WI38 (cell line): Measurements from ENCODE around the gene NEK10.

Experiments used
- H3K4me3 ChIP-seq: 2 replicates; pipeline ENCODE4 v1.5.1; 2011; ENCODE audit warnings: low read depth, mild to moderate bottlenecking, control low read depth, low read length
- TF ChIP-seq, protein P1 (sequence below): IDR thresholded peaks from 2 replicates; pipeline ENCODE4 v1.5.1; 2012; ENCODE audit warnings: low read depth, mild to moderate bottlenecking, control low read depth, low read length

NEK10 gene

DNA sequence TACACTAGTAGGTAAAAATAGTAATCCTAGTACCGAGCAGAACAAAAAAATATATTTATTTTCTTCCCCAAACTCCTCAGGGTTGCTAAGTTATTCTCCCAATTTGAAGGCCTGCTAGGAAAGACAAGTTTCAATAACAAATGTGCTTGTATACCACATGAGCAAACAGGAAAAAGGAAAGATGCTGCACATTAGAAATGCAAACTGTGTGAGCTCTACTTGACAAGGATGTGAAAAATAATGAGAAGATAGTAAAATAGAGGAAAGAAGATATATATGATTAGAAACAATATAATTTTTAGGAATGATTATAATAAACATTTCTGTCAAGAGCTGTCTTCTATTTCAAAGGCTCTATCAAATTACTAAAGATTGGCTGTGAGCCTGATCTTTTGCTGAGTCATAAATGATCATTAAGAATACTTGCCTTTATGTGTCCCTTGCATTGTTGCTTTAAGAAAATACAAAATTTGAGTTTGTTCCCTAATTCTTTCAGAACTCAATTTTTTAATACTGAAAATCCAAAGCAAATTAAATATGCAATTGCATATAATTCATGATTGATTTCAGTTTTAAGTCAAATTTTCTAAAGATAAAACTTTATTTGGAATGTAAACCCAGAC, 174.2 kb downstream of the NEK10 start:
- TF ChIP-seq, protein P1, sequence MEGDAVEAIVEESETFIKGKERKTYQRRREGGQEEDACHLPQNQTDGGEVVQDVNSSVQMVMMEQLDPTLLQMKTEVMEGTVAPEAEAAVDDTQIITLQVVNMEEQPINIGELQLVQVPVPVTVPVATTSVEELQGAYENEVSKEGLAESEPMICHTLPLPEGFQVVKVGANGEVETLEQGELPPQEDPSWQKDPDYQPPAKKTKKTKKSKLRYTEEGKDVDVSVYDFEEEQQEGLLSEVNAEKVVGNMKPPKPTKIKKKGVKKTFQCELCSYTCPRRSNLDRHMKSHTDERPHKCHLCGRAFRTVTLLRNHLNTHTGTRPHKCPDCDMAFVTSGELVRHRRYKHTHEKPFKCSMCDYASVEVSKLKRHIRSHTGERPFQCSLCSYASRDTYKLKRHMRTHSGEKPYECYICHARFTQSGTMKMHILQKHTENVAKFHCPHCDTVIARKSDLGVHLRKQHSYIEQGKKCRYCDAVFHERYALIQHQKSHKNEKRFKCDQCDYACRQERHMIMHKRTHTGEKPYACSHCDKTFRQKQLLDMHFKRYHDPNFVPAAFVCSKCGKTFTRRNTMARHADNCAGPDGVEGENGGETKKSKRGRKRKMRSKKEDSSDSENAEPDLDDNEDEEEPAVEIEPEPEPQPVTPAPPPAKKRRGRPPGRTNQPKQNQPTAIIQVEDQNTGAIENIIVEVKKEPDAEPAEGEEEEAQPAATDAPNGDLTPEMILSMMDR, result no peak

DNA sequence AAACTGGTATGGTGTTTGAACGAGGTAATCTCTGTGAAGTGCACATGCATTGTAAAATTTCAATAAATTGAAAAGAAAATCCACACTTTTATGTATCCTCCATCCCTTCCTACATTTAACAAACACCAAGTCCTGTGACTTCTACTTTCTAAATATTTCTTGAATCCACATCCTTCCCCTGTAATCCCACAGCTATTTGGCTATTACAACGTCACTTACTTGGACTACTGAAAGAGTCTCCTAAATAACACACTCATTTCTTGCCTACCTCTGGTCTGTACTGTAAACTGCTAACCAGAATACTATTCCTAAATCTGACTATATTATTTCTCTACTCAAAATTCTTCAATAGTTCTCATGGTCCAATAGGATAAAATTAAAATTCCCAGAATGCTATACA, 176.1 kb downstream of the NEK10 start:
- TF ChIP-seq, protein P1, result no peak

More for the DNA sequence above, 174.2 kb downstream of the NEK10 start:
- no peak overlapping the region for H3K4me3 ChIP-seq

DNA sequence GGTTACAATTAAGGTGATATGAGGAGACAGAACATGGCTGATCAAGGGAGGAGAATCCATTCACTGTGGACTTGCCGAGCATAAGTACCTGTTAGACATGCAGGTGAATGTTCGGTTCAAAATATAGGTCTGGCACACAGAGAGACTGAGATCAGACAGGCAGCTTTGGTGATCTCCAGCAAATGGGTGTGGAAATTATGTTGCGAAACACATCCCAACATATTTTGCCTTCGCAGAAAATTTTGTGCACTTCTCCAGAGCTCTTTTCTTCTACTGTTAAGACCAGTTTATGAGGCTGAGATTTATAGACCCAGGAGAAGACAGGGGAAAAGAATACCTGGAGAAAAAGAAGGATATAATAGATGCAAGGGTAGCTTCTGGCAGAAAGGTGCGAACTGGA, 183.2 kb downstream of the NEK10 start:
- no peak overlapping the region for H3K4me3 ChIP-seq
- TF ChIP-seq, protein P1, result no peak

More for the DNA sequence above, 176.1 kb downstream of the NEK10 start:
- no peak overlapping the region for H3K4me3 ChIP-seq

DNA sequence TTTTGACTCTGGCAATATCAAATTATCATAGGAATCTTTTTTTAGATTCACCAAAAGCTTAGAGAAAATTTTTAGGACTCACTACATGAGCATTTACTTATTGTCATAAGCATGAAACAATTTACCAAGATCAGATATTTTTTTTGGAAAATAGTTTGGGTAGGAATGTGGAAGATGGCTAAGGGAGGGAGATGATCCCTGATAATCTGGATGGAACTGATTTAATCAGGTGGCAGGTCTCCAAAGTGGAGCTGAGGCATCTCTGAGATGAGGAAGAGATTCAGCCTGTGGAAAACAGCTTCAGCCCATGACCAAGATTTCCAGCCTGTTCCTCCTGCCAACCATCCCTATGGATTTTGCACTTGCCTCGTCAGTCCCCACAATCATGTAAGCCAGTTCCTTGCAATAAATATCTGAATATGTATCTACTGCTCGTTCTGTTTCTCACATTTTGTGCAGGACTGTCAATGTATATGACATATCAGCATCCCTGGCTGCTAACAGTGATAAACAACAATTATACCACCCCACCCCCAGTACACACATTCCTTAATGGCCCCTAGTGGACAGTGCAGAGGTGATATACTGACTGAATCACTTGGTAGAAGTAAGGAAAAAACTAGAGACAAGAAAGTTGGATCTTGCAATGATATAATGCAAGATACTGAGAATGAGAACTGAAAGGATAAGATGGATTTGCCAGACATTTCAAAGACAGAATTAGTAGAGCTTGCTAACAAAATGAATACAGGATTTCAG, 183.8 kb downstream of the NEK10 start:
- H3K4me3 ChIP-seq, result no peak overlapping the region
- TF ChIP-seq, protein P1, result no peak

DNA sequence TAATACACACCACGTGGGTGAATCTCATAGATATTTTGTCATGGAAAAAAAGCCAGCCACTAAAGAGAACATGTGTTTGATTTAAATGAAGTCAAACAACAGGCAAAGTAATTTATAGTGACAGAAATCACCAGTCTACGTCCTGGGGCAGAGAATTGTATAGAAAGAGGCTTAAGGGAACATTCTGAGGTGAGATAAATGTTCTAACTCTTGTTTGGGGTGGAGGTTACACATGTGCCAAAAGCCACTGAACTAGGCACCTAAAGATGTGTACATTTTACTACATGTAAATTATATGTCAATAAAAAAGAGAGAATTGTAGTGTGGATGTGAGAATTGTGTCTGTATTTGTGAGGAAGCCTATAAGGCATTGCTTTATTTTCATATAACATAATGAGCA, 184.9 kb downstream of the NEK10 start:
- H3K4me3 ChIP-seq, result no peak overlapping the region
- TF ChIP-seq, protein P1, result no peak

DNA sequence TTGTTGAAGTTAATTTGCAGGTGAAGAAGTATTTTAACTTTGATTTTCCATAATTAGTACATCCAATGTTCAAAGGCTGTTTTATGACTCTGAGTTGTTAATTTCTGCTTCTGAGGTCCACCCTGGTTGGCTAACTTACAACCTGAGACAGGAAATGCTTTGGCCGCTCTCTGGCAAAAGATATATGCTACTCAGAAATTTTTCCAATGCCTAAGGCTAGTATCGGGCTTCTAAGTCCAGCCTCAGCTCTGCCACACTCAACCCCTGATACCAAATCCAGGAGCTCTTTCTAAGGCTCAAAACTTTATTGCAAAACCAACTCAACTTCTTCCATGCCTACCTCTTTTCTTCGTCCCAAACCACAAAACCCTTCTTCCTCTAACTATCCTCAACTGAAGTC, 192.9 kb downstream of the NEK10 start:
- TF ChIP-seq, protein P1, result no peak
- no peak overlapping the region for H3K4me3 ChIP-seq

DNA sequence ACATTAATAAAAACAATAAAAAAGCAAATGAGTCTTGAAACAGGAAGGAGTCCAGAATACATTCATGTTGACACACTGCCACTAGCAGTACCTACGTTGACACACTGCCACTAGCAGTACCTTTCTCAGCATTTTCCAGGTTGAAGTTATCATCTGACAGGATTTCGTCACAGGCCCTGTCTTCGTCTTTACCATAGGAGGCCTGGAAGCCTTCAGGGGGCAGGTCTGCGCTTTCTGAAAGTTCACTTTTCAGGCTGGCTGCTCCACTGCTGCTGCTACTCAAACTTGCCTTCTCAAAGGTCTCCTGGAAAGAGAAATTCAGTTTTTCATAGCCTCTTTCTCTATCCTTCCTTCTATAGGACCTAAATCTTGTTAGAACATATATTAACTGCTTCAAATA, 194.7 kb downstream of the NEK10 start:
- H3K4me3 ChIP-seq, result no peak overlapping the region
- TF ChIP-seq, protein P1, result no peak
